Prostate gland (tissue), 2 donors: ENCODE data around the gene PRKAG2. TPM values are rescaled to one million over a fixed set of nuclear protein-coding genes. Genes with fewer than 3 reads are reported as not detected.
"Not testable (repeated sequence)": the region's sequence is repeated elsewhere in the genome, so short reads cannot be mapped to it uniquely, and the experiment has no call there.

Experiments used
- DNase-seq: peaks from one replicate; pipeline ENCODE4 v3.0.0-alpha.2; 2019; ENCODE audit warnings: low spot score
- H3K27ac ChIP-seq, 2 donors: fragments of 200-600 bp; sonication (generic); 2 replicates each; pipeline ENCODE4 v1.5.1; 2017 to 2019
- H3K27me3 ChIP-seq: fragments of 200-600 bp; sonication (generic); replicated peaks from 2 replicates; pipeline ENCODE4 v1.5.1; 2019; ENCODE audit not compliant: insufficient read depth
- H3K36me3 ChIP-seq, 2 donors: fragments of 200-600 bp; sonication (generic); 1 replicate in 1 of 2; 2 replicates in 1 of 2; pipeline versions ENCODE4 v1.5.1 to v1.8.1; 2017 to 2019
- H3K4me1 ChIP-seq: fragments of 200-600 bp; sonication (generic); replicated peaks from 2 replicates; pipeline ENCODE4 v1.5.1; 2019
- H3K4me3 ChIP-seq, 2 donors: fragments of 200-600 bp; sonication (generic); 2 replicates each; pipeline ENCODE4 v1.5.1; 2017 to 2019
- H3K9me3 ChIP-seq: fragments of 200-600 bp; sonication (generic); 2 replicates; pipeline ENCODE4 v1.5.1; 2017
- POLR2A ChIP-seq: fragments of 450-650 bp; IDR thresholded peaks from one replicate; pipeline ENCODE4 v1.6.1; 2016; ENCODE audit warnings: antibody characterized with exemption, mild to moderate bottlenecking
- POLR2AphosphoS5 ChIP-seq: sonication (generic); formaldehyde crosslinking; IDR thresholded peaks from one replicate; pipeline ENCODE4 v1.6.1; 2017; ENCODE audit warnings: antibody characterized with exemption
- WGBS: methylation state at CpG from one replicate; pipeline ENCODE4 v1.1.5; 2018; 5-methylcytosine and 5-hydroxymethylcytosine counted together
- intact Hi-C: fragments of 100-400 bp; cut with DNase I; formaldehyde crosslinking; loops from one replicate; pipeline ENCODE4 v1.14.2; 2022
- total RNA-seq, 2 donors: library from RNA; depleted of rRNA; stranded (reverse); fragments of >200 nt; gene quantifications; one replicate each; pipeline ENCODE4 v1.1.0, GENCODE V29; 2016
- TF ChIP-seq, protein P1 (sequence below), 4 experiments: fragments of 200-600 bp in 2 of 4; fragments of 450-650 bp in 2 of 4; sonication (generic) in 2 of 4; IDR thresholded peaks; 1 replicate in 3 of 4; 2 replicates in 1 of 4; pipeline ENCODE4 v1.5.1; 2016 to 2019; ENCODE audit warnings: antibody characterized with exemption in 4 of 4, mild to moderate bottlenecking in 2 of 4, moderate library complexity in 2 of 4

PRKAG2 gene
- total RNA-seq, 2 donors from 2014 or later = 31.6 to 38.1 TPM

DNA sequence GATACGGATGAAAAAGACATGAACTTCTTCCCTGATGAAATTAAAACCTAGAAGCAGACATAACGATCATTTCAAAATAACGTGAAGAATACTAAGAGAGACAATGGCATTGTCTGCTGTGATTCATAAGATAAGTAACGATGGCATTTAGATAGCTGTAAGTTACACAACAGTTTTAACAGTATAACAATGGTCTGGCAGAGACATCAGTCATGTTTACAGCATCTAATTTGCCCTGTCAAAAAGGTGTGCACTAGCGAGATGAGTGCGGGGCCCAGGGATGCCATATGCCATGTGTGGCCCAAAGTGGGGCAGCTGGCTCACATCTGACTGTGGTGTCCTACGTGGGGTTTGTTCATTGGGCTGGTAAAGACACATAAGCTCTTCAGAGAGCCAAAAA is 301.5 kb downstream of the PRKAG2 start:
- Histone ChIP-seq H3K9me3 (no peaks in the 10 kb centered on the region), H3K36me3 (no peaks in the 10 kb centered on the region), H3K4me3 (no peak overlapping the region), H3K4me1 (no peaks in the 10 kb centered on the region), H3K27me3 (no peaks in the 10 kb centered on the region), H3K27ac (no peak overlapping the region)
- DNase-seq = no peak
- intact Hi-C loops = no loop called here
- WGBS = 74% methylated on average over 7 of the region's 7 CpGs
- TF ChIP-seq, protein P1, sequence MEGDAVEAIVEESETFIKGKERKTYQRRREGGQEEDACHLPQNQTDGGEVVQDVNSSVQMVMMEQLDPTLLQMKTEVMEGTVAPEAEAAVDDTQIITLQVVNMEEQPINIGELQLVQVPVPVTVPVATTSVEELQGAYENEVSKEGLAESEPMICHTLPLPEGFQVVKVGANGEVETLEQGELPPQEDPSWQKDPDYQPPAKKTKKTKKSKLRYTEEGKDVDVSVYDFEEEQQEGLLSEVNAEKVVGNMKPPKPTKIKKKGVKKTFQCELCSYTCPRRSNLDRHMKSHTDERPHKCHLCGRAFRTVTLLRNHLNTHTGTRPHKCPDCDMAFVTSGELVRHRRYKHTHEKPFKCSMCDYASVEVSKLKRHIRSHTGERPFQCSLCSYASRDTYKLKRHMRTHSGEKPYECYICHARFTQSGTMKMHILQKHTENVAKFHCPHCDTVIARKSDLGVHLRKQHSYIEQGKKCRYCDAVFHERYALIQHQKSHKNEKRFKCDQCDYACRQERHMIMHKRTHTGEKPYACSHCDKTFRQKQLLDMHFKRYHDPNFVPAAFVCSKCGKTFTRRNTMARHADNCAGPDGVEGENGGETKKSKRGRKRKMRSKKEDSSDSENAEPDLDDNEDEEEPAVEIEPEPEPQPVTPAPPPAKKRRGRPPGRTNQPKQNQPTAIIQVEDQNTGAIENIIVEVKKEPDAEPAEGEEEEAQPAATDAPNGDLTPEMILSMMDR (IDR thresholded peaks at IDR 0.05) = no peak
- no peak for TF ChIP-seq POLR2A
- no peak for TF ChIP-seq POLR2AphosphoS5

DNA sequence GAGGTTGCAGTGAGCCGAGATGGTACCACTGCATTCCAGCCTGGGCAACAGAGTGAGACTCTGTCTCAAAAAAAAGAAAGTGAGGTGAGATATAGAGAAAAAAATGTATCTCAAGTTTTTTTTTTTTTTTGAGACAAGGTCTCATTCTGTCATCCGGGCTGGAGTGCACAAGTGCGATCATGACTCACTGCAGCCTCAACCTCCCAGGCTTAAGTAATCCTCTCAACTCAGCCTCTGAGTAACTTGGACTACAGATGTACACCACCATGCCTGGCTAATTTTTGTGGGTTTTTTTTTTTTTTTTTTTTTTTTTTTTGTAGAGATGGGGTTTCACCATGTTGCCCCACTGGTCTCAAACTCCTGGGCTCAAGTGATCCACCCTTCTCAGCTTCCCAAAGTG is 303.9 kb downstream of the PRKAG2 start:
- DNase-seq, H3K4me3 ChIP-seq, intact Hi-C loops, H3K4me1 ChIP-seq, H3K27ac ChIP-seq, H3K27me3 ChIP-seq, H3K9me3 ChIP-seq, H3K36me3 ChIP-seq: not testable (repeated sequence)
- WGBS = 93% methylated on average over 3 of the region's 3 CpGs

DNA sequence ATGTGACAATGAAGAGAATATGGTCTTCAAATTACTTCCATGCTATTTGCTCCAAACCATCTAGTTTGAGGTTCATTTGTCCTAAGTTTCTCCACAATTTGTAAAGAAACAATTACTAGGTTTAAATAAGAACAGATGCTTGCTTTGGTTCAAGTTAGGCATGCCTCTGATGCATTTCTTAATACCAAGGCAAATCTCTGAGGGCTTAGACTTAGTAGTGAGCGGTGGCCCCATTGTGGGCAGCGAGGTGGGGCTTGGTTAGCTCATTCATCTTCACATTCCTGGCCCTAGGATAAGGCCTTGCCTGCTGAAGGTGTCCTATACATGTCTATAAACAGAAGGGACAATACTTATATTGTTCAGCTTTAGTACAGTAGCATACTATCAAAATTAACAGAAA is 304.8 kb downstream of the PRKAG2 start:
- TF ChIP-seq POLR2AphosphoS5 (no peak), POLR2A (no peak)
- TF ChIP-seq, protein P1 (IDR thresholded peaks at IDR 0.05) = no peak
- no peak overlapping the region for H3K4me3 ChIP-seq
- H3K27me3 ChIP-seq = no peaks in the 10 kb centered on the region
- H3K36me3 ChIP-seq = no peaks in the 10 kb centered on the region
- no peaks in the 10 kb centered on the region for H3K4me1 ChIP-seq
- 88% methylated on average over 2 of the region's 2 CpGs for WGBS
- H3K9me3 ChIP-seq = no peaks in the 10 kb centered on the region
- H3K27ac ChIP-seq = no peak overlapping the region
- no peak for DNase-seq
- intact Hi-C loops = no loop called here

DNA sequence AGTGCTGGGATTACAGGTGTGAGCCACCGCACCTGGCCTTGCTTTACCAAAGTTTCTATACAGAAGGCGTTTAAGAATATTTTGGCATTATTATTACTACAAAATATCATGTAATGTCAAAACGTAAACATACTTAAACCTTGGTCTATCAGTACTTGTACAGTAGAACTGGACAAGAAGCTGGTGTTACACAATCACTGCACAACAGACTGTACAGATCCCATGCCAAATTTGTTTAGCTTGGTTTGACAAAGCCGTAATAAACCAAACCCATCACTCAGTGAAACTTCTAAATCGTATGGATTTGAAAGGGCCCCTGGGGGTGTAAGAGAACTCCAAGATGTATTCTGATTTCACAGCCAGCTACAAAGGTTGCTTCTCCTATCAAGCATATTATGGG is 305.4 kb downstream of the PRKAG2 start:
- Histone ChIP-seq H3K4me3 (no peak overlapping the region), H3K36me3 (no peaks in the 10 kb centered on the region), H3K4me1 (no peaks in the 10 kb centered on the region), H3K9me3 (no peaks in the 10 kb centered on the region), H3K27ac (no peak overlapping the region), H3K27me3 (no peaks in the 10 kb centered on the region)
- 93% methylated on average over 5 of the region's 5 CpGs for WGBS
- intact Hi-C loops = no loop called here
- TF ChIP-seq POLR2AphosphoS5 (no peak), POLR2A (no peak)
- TF ChIP-seq, protein P1 (IDR thresholded peaks at IDR 0.05) = no peak
- no peak for DNase-seq

DNA sequence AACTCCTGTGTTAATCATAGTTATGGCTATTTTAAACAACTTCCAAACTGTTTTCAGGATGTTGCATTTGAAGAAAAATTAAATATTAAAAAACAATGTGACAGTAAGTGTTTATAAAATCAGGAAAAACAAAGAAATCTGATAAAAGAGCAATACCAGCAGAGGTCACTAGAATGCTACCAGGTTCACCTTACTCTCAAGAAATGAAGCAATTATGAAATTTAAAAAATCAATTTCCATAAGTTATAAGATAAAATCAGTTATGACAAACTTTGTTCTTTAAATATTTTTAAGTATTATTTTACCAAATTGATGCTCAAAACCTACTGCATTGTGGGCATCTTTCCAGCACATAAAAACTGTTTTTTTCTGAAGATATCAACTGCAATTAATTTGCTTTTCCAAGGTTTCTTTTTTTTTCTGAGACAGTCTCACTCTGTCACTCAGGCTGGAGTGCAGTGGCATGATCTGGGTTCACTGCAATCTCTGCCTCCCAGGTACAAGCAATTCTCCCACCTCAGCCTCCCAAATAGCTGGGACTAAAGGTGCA is 306.5 kb downstream of the PRKAG2 start:
- no peaks in the 10 kb centered on the region for H3K36me3 ChIP-seq
- no peaks in the 10 kb centered on the region for H3K9me3 ChIP-seq
- intact Hi-C loops = no loop called here
- TF ChIP-seq POLR2A (no peak), POLR2AphosphoS5 (no peak)
- TF ChIP-seq, protein P1 (IDR thresholded peaks at IDR 0.05) = peak in 3 of 4 experiments; percentile 28 to 54 (median 42)
- no peak overlapping the region for H3K4me3 ChIP-seq
- DNase-seq = no peak
- H3K27me3 ChIP-seq = no peaks in the 10 kb centered on the region
- H3K27ac ChIP-seq = no peak overlapping the region
- no peaks in the 10 kb centered on the region for H3K4me1 ChIP-seq
